ENCODE results near the gene MEGF11.

Gene MEGF11

GRCh38 chr15:66253418-66254088, at the start of gene MEGF11:
Gene MEGF11 (minus strand): TSS chr15:66253750. CDS start chr15:66128403, 125,347 bp downstream.
- TF ChIP-seq ZNF274 (IDR thresholded peaks at IDR 0.05; ENCODE audit: low read depth, low read length) = no peak
- peak within 1 kb of the TSS; percentile 58; the same call in 1 of the 2 replicates for H3K4me3 ChIP-seq (ENCODE audit: low read length)

- TF ChIP-seq ZNF274 (IDR thresholded peaks at IDR 0.05; ENCODE audit: low read depth, low read length) = no peak
- H3K4me3 ChIP-seq (ENCODE audit: low read length) = no peak overlapping the region
Observed at GRCh38 chr15:66302489-66303278, 49.1 kb upstream of the MEGF11 start.

GRCh38 chr15:66298803-66299251, 45.3 kb upstream of the MEGF11 start:
- no peak overlapping the region for H3K4me3 ChIP-seq (ENCODE audit: low read length)
- no peak for TF ChIP-seq ZNF274 (IDR thresholded peaks at IDR 0.05; ENCODE audit: low read depth, low read length)

GRCh38 chr15:66296186-66296585, 42.6 kb upstream of the MEGF11 start:
- H3K4me3 ChIP-seq (ENCODE audit: low read length) = no peak overlapping the region
- TF ChIP-seq ZNF274 (IDR thresholded peaks at IDR 0.05; ENCODE audit: low read depth, low read length) = no peak

- peak overlapping the region; percentile 65 for H3K4me3 ChIP-seq (ENCODE audit: low read length)
- TF ChIP-seq ZNF274 (IDR thresholded peaks at IDR 0.05; ENCODE audit: low read depth, low read length) = no peak
Observed at GRCh38 chr15:66294932-66295235, 41.3 kb upstream of the MEGF11 start.

- TF ChIP-seq ZNF274 (IDR thresholded peaks at IDR 0.05; ENCODE audit: low read depth, low read length) = no peak
- H3K4me3 ChIP-seq (ENCODE audit: low read length) = peak overlapping the region; percentile 65
Observed at GRCh38 chr15:66294157-66294931, 40.8 kb upstream of the MEGF11 start.

GRCh38 chr15:66293419-66294156, 40.0 kb upstream of the MEGF11 start, which contains the start of gene DIS3L:
Gene DIS3L (plus strand): TSS chr15:66293568. CDS start chr15:66293597, 29 bp downstream.
- peak within 1 kb of the TSS; percentile 65 for H3K4me3 ChIP-seq (ENCODE audit: low read length)
- TF ChIP-seq ZNF274 (IDR thresholded peaks at IDR 0.05; ENCODE audit: low read depth, low read length) = no peak

GRCh38 chr15:66292571-66293418, 39.2 kb upstream of the MEGF11 start:
- H3K4me3 ChIP-seq (ENCODE audit: low read length) = peak overlapping the region; percentile 65
- no peak for TF ChIP-seq ZNF274 (IDR thresholded peaks at IDR 0.05; ENCODE audit: low read depth, low read length)

GRCh38 chr15:66291816-66292570, 38.4 kb upstream of the MEGF11 start:
- peak overlapping the region; percentile 65; the same call in 1 of the 2 replicates for H3K4me3 ChIP-seq (ENCODE audit: low read length)
- no peak for TF ChIP-seq ZNF274 (IDR thresholded peaks at IDR 0.05; ENCODE audit: low read depth, low read length)

GRCh38 chr15:66290518-66290917, 37.0 kb upstream of the MEGF11 start:
- H3K4me3 ChIP-seq (ENCODE audit: low read length) = no peak overlapping the region
- no peak for TF ChIP-seq ZNF274 (IDR thresholded peaks at IDR 0.05; ENCODE audit: low read depth, low read length)

GRCh38 chr15:66290007-66290406, 36.5 kb upstream of the MEGF11 start:
- TF ChIP-seq ZNF274 (IDR thresholded peaks at IDR 0.05; ENCODE audit: low read depth, low read length) = no peak
- H3K4me3 ChIP-seq (ENCODE audit: low read length) = no peak overlapping the region

- H3K4me3 ChIP-seq (ENCODE audit: low read length) = no peak overlapping the region
Observed at GRCh38 chr15:66288551-66289185, 35.1 kb upstream of the MEGF11 start.

More at GRCh38 chr15:66288551-66289185, 35.1 kb upstream of the MEGF11 start:
- TF ChIP-seq ZNF274 (IDR thresholded peaks at IDR 0.05; ENCODE audit: low read depth, low read length) = no peak

Data from GM08714 (cell line).